Caki2 (cell line): ENCODE results near the gene MAPK12. TPM values are rescaled to one million over a fixed set of nuclear protein-coding genes. Genes with fewer than 3 reads are reported as not detected.

ENCODE experiments used
- DNase-seq: peaks from one replicate; pipeline ENCODE4 v3.0.0-alpha.2; 2015; ENCODE audit warnings: low read depth
- in situ Hi-C: cut with HindIII; loops from 2 replicates; pipeline ENCODE4 v1.10.0; 2016; ENCODE audit warnings: low sequenced_read_pairs, low pct_unique_long_range_greater_than_20kb, mixed read lengths
- total RNA-seq: library from RNA; depleted of rRNA; stranded (reverse); fragments of >200 nt; shearing (Covaris generic); gene quantifications from 2 replicates; pipeline ENCODE4 v1.2.3, GENCODE V29; 2014; ENCODE audit warnings: low replicate concordance

Gene MAPK12
- total RNA-seq, 1 experiment from 2014 or later = 142 TPM

DNA sequence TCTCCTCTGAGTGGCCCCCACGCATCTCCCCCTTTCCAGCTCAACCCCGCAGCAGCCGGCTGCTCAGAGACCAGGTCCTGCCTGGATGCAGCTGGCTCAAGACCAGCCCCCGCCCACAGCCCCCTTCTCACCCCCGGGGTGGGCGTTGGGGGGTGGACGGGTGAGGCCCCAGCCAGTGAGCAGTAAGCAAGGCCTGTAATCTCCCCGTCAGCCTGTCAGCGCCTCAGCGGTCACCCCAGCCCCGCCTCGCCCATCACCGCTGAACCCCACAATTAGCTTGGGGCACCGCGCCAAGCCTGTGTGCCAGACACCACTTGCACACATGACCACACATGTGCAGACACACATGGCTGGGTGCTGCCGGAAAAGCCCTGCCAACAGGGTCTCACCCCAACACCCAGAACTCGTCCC, 40.1 kb upstream of the MAPK12 start:
- DNase-seq = no peak
- in situ Hi-C loops = no loop called here

DNA sequence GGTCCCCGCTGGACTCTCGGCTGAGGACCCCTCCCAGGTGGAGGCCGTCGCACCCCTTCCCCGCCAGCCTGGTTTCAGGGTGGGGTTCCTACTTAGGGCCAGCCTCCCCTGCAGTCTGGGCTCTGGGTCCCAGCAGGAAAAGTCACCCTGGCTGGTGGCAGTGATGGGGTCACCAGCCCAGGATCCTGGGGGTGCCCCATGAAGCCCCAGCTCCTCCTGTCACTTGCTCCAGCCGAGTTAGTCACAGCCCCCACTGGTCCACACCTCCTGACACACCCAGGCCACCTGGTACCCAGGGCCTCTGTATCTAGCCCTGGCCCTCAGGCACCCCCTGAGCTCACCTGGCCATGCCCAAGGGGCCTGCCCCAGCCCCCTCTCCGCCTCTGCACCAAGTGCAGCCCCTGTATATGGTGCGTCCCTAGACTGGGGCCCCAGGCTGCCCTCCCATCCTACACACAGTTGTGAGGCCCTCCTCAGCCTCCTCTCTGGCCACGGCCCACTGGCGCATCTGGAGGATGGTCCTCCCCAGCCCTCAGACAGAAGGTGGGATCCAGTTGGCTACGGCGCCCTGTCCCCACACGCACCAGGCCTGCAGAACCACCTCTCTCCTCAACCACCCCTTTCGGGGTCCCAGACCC, 39.3 kb upstream of the MAPK12 start:
- in situ Hi-C loops = no loop called here
- no peak for DNase-seq

DNA sequence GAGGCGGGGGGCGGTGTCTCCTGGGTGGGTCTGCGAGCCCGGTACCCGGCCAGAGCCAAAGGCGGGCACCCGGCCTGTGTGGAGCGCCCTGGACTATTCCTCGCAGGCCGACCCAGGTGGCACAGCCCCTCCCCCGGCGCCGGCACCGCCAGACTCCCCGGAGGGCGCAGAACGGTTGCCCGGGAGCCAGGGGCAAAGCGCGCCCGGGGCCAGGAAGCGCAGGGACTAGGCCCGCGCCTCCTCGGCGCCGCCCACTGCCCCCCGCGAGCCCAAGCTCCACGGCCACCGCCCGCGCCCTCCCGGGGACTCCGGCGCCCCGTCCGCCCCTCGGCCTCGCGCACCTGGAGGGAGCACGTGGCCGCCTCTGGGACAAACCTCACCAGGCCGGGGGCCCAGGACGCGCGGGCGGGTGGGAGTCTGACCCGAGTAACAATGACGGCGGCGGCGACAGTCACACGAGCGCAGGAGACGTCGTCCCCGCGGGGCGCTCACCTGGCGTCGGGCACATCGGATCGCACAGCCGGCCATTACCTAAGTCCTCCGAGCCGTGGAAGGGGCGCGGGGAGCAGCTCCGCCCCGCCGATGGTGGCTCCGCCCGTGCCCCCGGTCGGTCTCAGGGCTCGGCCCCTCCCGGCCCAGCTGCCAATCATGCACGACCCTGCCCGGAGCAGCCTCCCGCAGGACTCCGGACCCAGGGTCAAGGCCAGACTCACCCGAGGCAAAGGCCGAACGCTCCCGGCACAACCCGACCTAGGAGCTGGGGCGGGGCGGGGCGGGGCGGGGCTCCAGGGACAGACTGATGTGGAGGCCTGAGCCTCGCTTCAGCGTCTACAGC, 38.5 kb upstream of the MAPK12 start:
- DNase-seq = no peak
- in situ Hi-C loops = no loop called here

DNA sequence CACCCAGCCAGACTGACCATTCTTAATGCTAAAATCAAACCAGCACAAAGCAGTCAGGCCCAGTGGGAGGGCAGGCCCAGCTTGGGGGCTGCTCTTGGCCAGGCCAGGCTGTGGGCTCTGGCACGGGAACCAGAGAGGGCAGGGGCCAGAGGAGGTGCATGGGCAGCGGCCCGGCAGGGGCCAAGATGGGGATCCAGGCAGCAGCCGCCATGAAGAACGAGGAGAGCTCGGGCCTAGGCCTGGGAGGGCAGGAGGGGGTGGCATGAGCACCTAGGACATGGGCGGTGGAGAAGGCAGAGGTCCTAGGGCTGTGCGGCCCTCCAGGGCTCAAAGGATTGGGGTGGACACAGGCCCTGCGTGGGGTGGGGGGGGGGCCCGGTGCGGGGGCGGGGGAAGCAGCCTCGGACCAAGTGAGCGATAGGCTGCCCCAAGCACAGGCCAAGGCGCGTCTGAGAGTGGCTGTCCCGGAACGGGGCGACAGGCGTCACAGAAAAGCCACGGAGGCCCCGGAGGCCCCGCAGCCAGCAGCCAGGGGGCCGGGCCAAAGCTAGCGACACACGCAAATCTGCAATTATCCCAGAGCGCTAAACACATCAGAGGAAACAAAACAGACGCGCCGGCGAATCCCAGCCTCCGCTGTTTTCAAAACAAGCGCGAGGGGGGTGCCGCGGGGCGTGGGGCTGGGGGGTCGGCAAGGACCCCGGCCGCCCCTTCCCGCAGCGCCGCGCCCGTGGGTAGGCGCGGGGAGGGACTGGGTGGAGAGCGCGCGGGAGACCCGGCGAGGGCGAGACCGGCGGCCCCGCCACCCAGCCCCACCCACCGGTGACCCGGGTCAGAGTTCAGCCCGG, 37.7 kb upstream of the MAPK12 start:
- in situ Hi-C loops = no loop called here
- DNase-seq = no peak

DNA sequence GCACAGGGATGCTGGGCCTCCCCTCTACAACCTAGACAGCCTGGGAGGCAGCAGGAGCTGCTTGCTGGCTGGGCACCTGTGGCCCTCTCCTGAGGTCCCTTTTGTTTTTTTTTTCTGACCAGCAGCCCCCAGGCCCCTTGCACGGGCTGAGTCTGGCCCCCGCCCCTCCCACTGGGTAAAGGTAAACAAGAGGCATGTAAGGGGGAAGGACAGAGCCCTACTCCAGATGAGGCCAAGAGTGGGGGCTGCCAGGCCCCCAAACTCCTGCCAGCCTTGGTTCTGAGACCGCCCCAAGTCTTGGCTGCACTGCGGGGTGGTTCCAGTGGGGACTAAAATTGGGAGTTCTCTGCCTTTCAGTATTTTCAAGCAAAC, 36.8 kb upstream of the MAPK12 start:
- DNase-seq = no peak
- in situ Hi-C loops = no loop called here

DNA sequence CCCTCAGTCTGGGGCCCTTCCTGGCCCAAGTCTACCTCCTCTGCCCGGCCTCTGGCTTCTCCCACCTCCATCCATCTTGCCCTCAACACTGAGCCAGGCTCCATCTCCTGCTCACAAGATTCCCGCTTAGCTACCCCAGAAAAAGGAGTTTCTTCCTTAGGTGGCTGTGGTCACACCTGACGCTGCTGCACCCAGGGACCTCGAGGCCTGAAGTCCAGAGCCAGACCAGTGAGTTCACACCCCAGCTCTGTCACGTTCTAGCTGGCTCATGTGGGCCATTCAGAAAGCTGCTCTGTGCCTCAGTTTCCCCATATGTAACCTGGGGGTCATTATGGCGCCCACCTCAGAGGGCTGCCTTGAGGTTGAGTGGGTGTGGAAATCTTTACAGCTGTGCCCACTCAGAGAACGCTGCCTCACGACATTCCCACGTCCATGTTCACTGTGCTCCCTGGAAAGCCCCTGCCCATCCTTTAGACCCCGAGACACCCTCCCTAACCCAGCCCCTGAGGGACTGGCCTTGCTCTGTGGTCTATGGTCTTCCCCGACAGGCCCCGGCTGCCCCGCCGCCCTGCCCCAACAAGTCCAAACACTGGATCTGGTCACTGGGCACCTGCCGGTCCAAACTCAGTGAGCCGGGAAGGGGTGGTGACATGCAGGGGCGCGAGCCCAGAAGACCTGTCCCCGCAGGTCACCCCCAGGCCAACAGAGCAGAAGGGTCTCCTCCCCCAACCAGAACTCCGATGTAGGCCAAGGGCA, 36.2 kb upstream of the MAPK12 start:
- in situ Hi-C loops = no loop called here
- no peak for DNase-seq

DNA sequence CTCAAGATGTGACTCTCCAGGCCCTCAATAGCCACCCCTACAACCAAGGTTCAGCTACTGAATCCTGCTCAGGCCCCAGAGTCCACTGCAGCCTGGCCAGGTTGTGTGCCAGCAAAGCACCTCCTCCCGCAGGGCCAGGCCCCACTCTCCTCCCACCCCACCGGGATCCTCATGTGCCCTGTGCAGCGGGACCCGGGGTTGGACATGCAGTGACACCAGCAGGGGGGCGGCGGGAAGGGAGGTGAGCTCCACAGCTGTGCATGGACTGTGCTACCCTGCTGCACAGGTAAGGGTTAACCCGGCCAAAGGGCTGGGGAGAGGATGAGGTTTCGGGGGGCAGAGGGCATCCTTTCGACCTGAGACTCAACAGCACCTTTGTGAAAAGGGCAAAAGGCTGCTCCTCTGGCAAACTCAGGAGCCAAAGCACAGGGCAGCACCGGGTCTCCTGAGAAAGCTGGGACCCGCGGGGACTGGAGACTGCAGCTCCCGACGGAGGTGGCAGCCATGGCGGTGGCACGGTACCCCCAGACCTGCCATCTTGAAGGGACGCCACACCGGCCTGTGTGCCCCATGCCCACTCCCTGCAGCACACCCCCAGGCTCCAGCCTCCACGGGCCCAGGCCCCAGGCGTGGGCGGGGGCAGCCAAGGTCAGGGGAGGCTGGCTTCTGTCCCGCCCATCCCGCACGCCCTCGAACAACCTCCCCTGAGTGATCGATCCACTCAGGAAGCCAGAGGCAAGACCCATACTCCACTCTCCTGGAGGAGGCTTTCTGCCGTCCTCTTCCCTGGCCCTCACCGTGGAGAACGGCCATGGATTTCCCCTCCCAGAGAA, 35.4 kb upstream of the MAPK12 start:
- in situ Hi-C loops = no loop called here
- DNase-seq = no peak

DNA sequence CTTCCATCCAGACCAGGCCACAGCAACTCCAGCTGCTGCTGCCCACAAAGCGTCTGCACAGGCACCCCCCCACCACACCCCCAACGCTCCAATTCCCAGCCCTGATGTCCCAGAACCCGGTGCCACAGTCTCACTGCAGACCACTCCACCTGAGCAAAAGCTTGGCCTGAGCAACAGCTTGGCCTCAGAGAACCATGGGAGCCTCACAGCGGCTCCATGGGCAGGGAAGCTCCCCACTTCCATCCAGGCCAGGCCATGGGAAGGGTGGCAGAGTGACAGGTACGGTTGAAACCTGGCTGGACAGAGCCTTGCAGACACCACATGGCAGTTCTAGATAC, 32.8 kb upstream of the MAPK12 start:
- in situ Hi-C loops = no loop called here
- DNase-seq = no peak

DNA sequence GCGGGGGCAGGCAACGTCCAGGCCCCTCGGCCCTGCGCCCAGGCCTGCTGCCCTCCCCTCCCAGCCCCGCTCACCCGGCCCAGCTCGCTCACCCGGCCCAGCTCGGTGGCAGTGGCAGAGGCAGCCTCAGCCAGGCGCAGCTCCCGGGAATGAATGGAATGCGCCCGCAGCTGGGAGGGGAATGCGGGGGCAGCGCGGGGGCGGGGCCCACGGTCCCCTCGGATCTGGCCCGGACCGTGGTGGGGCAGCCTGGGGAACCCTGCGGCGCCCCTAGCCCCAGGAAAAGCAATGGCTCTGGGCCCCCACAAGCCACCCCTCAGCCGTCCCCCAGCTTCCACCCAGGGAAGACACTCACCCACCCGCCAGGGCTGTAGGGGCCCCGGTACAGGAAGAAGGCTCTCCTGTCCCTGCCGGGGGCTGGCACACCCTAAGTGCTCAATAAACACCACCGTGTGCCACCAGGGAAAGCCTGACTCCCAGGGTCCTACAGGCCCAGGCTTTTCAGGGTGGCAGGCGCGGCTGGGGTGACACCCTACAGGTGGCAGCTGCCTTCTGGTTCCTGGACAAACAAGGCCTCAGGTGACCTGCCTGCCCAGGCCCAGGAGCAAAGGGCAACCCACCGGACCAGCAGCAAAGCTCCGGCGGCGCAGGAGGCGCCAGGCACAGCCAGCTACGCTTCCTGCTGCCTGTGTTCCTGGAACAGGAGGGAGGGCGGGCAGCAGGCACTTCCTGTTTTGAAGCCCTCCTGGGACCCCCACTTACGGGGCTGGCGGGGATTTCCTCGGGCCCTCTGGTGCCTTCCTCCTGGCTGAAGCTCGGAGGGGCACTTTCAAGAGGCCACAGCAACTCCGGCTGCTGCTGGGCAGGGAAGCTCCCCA, 32.2 kb upstream of the MAPK12 start:
- in situ Hi-C loops = no loop called here
- peak; percentile 77 for DNase-seq

DNA sequence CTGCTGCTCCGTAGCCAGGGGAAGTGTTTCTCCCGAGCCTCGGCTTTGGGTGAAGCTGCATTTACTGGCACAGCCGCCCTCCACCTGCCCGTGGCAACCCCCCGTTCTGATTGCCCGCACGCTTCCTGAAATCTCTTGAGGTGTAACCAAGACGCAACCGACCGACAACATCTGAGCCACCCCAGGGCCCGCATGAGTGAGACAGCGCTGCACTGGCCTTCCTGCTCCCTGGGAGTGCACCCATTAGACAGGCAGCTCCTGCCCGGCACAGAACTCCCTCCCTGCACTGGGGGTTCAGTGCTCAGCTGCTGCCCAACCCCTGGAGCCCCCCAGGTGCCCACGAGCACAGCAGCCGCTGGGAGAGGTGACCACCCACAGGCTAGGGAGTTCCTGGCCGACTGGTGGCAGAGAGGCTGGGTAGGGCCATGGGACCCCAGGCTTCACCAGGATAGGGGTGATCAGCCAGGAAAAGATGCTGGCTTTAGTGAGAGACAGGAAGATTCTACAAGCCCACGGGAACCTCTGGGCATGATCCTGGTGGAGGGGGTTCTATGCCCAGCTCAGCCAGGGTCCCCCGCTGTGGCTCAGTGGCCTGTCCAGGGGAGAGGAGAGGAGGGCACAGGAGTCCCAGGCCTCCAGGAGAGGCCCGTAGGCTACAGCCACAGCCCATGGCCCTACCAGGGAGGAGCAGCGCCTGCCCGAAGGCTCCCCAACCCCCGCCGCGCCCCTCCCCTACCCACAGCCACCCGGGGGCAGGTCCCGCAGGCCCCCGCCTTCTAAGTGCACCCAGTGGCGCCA, 31.4 kb upstream of the MAPK12 start:
- in situ Hi-C loops = no loop called here
- DNase-seq = peak; percentile 54

DNA sequence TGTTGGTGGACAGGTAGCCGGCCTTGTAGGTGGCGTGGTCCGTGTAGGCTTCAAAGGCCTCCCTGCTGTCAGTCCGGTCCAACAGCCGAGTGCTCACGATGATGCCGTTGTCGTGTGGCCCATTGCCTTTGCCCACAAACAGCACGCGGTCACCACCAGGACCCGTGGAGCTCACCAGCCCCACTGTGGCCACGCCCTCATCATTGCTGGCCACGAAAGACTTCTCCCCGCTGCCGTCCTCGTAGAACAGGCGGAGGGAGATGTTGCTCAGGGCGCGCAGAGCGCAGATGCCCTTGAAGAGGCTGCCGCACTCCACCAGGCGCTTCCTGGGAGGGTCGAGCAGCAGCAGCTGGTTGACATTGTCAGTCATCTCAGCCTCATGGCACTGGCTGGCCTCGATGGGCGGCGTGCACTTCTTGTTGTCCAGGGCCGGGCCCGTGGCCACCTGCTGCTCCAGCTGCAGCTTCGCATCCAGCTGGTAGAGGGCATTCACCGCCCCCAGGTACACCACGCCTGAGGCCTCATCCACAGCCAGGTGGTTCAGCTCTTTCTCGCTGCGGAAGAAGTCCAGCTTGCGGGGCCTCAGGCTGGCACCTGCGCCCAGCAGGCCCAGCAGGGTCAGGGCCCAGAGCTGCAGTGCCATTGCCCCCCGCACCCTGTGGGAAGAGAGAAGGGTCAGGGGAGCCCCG, 28.6 kb upstream of the MAPK12 start:
- no peak for DNase-seq
- in situ Hi-C loops = no loop called here

DNA sequence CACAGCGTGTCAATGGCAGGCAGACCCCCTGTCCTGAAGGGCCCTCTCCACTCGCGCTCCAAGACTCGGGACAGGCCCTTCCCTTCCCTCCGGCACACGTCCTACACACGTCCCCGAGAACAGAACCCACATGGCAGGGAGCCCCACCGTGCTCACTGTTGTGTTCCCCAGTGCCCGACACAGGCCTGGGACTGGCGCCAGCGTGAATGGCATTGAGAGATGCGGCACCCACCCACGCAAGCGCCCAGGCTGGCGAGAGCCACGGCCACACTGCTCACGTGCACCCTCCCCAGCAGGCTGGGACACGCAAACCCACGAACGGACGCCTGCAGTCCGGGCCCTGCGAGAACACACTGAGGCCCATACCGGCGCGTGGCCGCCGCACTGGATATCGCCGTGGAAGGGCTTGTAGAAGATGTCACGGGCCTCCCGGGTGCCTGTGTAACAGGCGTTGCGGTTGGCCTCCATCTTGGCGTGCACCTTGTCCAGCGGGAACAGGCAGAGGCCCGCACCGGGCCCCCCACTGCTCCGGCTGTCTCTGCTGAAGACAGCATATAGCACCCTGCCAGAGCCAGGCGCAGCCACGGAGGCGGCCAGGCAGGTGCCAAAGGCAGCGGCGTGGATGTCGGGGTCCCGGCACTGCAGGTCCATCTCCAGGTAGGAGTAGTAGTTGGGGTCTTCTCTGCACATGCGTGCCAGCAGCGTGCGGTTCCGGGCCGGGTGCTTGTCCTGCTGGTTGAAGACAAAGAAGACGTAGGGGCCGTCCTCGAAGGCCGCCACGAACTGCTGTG, 27.9 kb upstream of the MAPK12 start:
- in situ Hi-C loops = no loop called here
- no peak for DNase-seq

DNA sequence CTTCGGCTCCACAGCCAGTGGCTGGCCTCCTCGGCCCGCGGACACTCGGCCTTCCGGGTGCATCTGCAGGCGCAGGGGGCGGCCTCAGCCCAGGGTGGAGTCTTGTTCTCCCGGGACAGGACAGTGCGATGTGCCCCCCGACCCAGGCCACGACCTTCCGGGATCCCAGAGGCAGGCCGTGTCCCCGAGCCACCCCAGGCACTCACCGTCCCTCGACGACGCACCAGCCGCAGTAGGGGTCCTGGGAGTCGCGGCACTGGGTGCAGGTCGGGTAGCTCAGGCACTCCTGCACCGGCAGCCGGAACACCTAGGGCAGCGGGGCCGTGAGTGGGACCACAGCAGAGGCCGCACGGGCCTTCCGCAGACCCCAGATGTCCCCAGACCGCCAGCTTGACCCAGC, 26.2 kb upstream of the MAPK12 start:
- in situ Hi-C loops = no loop called here
- no peak for DNase-seq

DNA sequence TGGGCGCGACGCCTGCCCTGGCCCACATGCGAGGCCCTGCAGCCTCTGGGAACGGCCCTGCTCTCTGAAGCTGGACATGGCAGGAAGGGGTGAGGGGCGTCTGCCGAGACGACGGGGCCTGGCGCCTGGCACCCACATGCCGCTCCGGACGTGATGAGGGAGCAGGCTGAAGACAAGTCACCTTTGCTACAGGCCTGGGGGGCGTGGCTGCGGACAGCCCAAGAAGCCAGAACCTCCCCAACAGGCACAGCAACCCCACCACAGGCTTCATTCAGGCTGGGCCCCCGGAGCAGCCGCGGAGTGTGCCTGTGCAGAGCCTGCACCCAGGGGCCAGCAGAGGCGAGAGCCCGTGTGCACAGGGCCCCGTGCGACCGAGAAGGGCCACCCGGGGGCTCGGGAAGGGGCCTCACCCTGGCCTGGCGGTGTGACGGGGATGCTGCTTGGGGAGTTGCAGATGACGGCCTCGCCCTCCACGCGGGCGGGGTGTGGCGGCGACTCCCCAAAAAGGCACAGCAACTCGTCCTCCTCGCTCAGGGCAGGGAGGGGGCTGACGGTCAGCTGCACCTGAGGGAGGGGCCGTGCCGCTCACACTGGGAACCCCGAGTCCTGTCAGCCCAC, 25.3 kb upstream of the MAPK12 start:
- in situ Hi-C loops = no loop called here
- DNase-seq = no peak

DNA sequence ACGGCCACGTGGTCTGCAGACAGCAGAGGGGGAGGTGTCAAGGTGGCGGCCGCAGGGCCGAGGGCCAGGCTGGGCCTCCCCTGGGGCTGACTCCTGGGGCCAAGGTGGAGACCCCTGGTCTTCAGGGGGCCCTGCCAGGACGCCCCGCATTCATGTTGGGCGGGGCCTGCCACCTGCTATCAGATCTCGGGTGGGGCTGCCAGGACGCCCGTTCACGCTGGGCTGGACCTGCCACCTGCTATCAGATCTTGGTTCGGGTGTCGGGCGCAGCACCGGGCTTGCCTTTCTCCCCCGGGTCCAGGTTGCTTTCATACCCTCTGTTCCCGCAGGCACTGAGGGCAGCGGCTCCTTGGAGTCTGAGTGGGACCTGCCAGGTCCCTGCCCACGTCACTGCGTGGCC, 24.8 kb upstream of the MAPK12 start:
- no peak for DNase-seq

More for the DNA sequence above, 24.8 kb upstream of the MAPK12 start:
- in situ Hi-C loops = no loop called here
